ENCODE measurements around the gene ACER3.

ACER3 gene

DNA sequence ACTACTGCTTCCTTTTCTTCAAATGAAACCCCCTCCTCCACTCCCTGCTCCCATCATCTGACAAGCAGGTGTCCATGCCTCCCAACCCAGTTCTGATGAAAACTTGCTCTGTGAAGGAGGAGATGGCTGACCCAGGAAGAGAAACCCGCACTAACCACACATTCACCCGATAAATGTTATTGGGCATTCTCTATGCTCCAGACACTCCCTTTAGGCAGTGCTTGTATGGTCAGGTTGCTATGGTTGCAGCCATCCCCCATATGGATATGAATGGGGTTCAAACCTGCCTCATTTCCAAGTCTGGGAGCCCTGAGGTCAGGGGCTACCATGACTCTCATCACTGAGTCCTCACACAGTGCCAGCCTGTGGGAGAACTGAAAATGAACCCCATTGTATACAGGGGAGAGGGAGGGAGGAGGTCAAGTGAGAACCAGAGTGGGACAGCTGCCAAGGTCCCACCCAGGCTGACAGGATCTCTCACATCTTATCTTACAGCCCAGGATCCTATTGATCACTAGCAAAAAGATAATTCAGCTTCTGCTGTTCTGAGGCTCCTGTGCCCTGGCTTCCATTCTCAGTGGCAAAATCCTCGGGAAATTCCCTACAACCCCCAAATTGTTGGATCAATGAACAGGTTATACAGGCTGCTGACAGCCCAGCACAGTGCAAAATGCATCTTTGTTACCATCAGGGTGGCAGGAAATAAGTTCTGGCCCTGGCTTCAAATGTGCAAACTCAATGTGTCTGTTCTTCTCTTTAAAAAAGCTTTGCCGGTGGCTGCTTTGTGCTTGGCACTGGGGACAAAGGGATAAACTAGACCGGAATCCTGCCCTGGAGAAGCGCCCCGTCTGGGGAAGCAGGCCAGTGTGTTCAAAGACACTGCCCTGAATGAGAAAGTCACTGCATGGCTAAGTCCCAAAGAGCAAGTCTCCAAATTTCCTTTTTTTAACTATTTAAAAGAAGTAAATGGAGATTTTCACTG, 22.7 kb upstream of the ACER3 start:
- TF ChIP-seq, protein P1, sequence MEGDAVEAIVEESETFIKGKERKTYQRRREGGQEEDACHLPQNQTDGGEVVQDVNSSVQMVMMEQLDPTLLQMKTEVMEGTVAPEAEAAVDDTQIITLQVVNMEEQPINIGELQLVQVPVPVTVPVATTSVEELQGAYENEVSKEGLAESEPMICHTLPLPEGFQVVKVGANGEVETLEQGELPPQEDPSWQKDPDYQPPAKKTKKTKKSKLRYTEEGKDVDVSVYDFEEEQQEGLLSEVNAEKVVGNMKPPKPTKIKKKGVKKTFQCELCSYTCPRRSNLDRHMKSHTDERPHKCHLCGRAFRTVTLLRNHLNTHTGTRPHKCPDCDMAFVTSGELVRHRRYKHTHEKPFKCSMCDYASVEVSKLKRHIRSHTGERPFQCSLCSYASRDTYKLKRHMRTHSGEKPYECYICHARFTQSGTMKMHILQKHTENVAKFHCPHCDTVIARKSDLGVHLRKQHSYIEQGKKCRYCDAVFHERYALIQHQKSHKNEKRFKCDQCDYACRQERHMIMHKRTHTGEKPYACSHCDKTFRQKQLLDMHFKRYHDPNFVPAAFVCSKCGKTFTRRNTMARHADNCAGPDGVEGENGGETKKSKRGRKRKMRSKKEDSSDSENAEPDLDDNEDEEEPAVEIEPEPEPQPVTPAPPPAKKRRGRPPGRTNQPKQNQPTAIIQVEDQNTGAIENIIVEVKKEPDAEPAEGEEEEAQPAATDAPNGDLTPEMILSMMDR (IDR thresholded peaks at IDR 0.05; ENCODE audit: borderline replicate concordance, control extremely low read depth, extremely low read depth, insufficient read depth, missing control alignments) = no peak
- in situ Hi-C loops (cut with MboI; ENCODE audit: low sequenced_read_pairs, unreplicated experiment) = no loop called here
- no peak for DNase-seq (ENCODE audit: low spot score)

DNA sequence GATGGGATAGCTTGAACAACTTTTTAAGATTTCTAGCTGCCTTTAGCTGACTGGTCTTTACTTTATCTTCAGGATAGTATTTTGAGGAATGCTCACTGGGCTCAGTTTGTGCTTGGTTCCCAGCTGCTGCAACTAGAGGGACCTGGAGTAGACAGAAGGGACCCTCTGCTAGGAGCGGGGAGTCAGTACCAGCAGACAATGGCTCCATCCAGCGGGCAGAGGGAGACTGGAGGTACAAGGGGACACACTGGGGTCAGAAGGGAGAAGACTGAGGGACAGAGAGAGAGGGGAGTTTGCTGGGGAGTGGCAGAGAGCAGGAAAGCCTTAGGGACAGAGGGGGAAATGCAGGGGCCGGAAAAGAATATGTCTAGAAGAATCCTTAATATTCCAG, 22.0 kb upstream of the ACER3 start:
- in situ Hi-C loops (cut with MboI; ENCODE audit: low sequenced_read_pairs, unreplicated experiment) = no loop called here
- TF ChIP-seq, protein P1 (IDR thresholded peaks at IDR 0.05; ENCODE audit: borderline replicate concordance, control extremely low read depth, extremely low read depth, insufficient read depth, missing control alignments) = no peak
- no peak for DNase-seq (ENCODE audit: low spot score)

- in situ Hi-C loops (cut with MboI; ENCODE audit: low sequenced_read_pairs, unreplicated experiment) = no loop called here
- TF ChIP-seq, protein P1 (IDR thresholded peaks at IDR 0.05; ENCODE audit: borderline replicate concordance, control extremely low read depth, extremely low read depth, insufficient read depth, missing control alignments) = no peak
- DNase-seq (ENCODE audit: low spot score) = no peak
Measured at GRCh38 chr11:76839311-76839710, 21.4 kb upstream of the ACER3 start.

DNA sequence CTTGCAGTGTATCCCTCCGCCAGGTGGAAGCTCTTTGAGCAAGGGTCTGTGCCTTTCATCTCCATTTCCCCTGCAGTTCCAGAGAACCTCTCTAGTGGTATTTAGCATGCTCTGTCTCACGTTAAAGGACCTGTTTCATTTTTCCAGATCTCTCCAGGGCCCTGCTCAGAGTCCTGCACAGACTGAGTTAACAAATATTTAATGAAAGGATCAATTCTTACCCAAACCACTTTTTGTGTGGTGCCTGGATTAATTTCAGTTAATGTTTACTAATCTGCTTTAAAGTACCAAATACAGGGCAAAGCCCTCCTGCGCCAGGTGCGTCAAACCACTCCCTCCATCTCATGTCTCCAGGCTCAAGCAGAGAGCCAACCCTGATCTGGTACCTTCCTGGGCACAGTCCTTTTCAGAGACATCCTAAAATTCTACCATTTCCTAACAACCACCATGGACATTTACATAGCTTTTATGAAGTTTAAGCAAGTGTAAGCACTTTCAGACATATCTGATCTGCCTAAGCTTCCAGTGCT, 18.7 kb upstream of the ACER3 start:
- in situ Hi-C loops (cut with MboI; ENCODE audit: low sequenced_read_pairs, unreplicated experiment) = no loop called here
- no peak for DNase-seq (ENCODE audit: low spot score)
- TF ChIP-seq, protein P1 (IDR thresholded peaks at IDR 0.05; ENCODE audit: borderline replicate concordance, control extremely low read depth, extremely low read depth, insufficient read depth, missing control alignments) = no peak

- TF ChIP-seq, protein P1 (IDR thresholded peaks at IDR 0.05; ENCODE audit: borderline replicate concordance, control extremely low read depth, extremely low read depth, insufficient read depth, missing control alignments) = no peak
- in situ Hi-C loops (cut with MboI; ENCODE audit: low sequenced_read_pairs, unreplicated experiment) = no loop called here
- DNase-seq (ENCODE audit: low spot score) = no peak
Measured at GRCh38 chr11:76843907-76844306, 16.8 kb upstream of the ACER3 start.

GRCh38 chr11:76844511-76844910, 16.2 kb upstream of the ACER3 start:
- in situ Hi-C loops (cut with MboI; ENCODE audit: low sequenced_read_pairs, unreplicated experiment) = no loop called here
- TF ChIP-seq, protein P1 (IDR thresholded peaks at IDR 0.05; ENCODE audit: borderline replicate concordance, control extremely low read depth, extremely low read depth, insufficient read depth, missing control alignments) = no peak
- no peak for DNase-seq (ENCODE audit: low spot score)

Measured in GM13976 (cell line).